OCI-LY7 (cell line): ENCODE data around the gene BTBD9.

Experiments used
- CTCF ChIP-seq: fragments of 200-600 bp; sonication (generic); conservative IDR thresholded peaks from 2 replicates; pipeline ENCODE4 v1.5.1; 2014; ENCODE audit warnings: mild to moderate bottlenecking, antibody characterized with exemption, low read length, moderate library complexity, mixed read lengths
- EZH2phosphoT487 ChIP-seq: fragments of 200-600 bp; sonication (generic); IDR thresholded peaks from 2 replicates; pipeline ENCODE4 v1.6.1; 2018; ENCODE audit warnings: low read depth, borderline replicate concordance, mild to moderate bottlenecking, mixed run types, antibody characterized with exemption, low read length, moderate library complexity, mixed read lengths

GRCh38 chr6:38617856-38618255 is 21.9 kb downstream of the BTBD9 start:
- TF ChIP-seq EZH2phosphoT487 (no peak), CTCF (no peak)
